GM12878 (cell line): ENCODE data around the gene CLDN24. TPM values are rescaled to one million over a fixed set of nuclear protein-coding genes. Genes with fewer than 3 reads are reported as not detected.
A peak's percentile ranks its signal among the peaks of the same experiment; 100 is the strongest.

ENCODE experiments used
- ATAC-seq: fragments of 200-7000 bp; cut with Tn5 transposase; 3 replicates; pipeline ENCODE4 v1.9.1; 2020; ENCODE audit warnings: mild to moderate bottlenecking, moderate library complexity
- BruUV-seq: library from RNA; stranded (reverse); fragments of 400-500 nt; replicated peaks from 2 replicates; lab custom pipeline; 2021; lab: Mats Ljungman, UMichigan
- CTCF ChIA-PET: fragments of 300-600 bp; sonication (Branson Sonifier 250); formaldehyde crosslinking; extraction: SDS; loops from one replicate; lab custom pipeline; 2021; ENCODE audit warnings: inconsistent platforms; lab: Yijun Ruan, JAX
- POLR2A ChIA-PET: fragments of 350-600 bp; formaldehyde crosslinking; extraction: SDS; loops from one replicate; lab custom pipeline; 2021; ENCODE audit warnings: inconsistent platforms; lab: Charles Lee
- RAD21 ChIA-PET: fragments of 300-600 bp; sonication (Branson Sonifier 250); formaldehyde crosslinking; loops from one replicate; lab custom pipeline; 2023; ENCODE audit warnings: antibody characterized with exemption; ENCODE audit not compliant: unreplicated experiment; lab: Charles Lee
- SMC1A ChIA-PET: fragments of 300-600 bp; sonication (Branson Sonifier 250); formaldehyde crosslinking; loops from one replicate; lab custom pipeline; 2023; ENCODE audit not compliant: unreplicated experiment, uncharacterized antibody; lab: Charles Lee
- DNase-seq: peaks from one replicate; pipeline ENCODE4 v3.0.0-alpha.2; 2011; ENCODE audit warnings: low read depth, low spot score
- FAIRE-seq: peaks from 3 replicates; lab custom pipeline; 2011; peaks lifted over from hg19 to GRCh38; lab: Jason Lieb, UNC
- H2AFZ ChIP-seq: 2 replicates; pipeline ENCODE4 v1.6.0; 2011; ENCODE audit warnings: low read depth, low read length, control low read depth; ENCODE audit not compliant: control insufficient read depth
- H3K27ac ChIP-seq: 2 replicates; pipeline ENCODE4 v1.5.1; 2011; ENCODE audit warnings: control low read depth; ENCODE audit not compliant: control insufficient read depth, insufficient read depth
- H3K27me3 ChIP-seq, 2 experiments: replicated peaks in 1 of 2; 2 replicates each; pipeline versions ENCODE4 v1.6.0 to v1.6.1; 2011; ENCODE audit warnings: low read length in 1 of 2; ENCODE audit not compliant: control insufficient read depth in 2 of 2, insufficient read depth in 2 of 2
- H3K36me3 ChIP-seq, 2 experiments: 2 replicates each; pipeline ENCODE4 v1.5.1; 2011; ENCODE audit warnings: low read length in 1 of 2; ENCODE audit not compliant: control insufficient read depth in 2 of 2, insufficient read depth in 2 of 2
- H3K4me1 ChIP-seq: 2 replicates; pipeline ENCODE4 v1.6.1; 2011; ENCODE audit warnings: mild to moderate bottlenecking, low read length, moderate library complexity, mixed read lengths; ENCODE audit not compliant: control insufficient read depth, insufficient read depth
- H3K4me2 ChIP-seq: 2 replicates; pipeline ENCODE4 v1.6.0; 2011; ENCODE audit warnings: control low read depth; ENCODE audit not compliant: control insufficient read depth, insufficient read depth
- H3K4me3 ChIP-seq: fragments of 200-600 bp; sonication (generic); 2 replicates; pipeline ENCODE4 v1.5.1; 2016
- H3K79me2 ChIP-seq: 2 replicates; pipeline ENCODE4 v1.6.0; 2011; ENCODE audit warnings: low read length; ENCODE audit not compliant: control insufficient read depth, insufficient read depth
- H3K9ac ChIP-seq: 2 replicates; pipeline ENCODE4 v1.8.0; 2011; ENCODE audit warnings: low read length, control low read depth, mixed read lengths; ENCODE audit not compliant: control insufficient read depth, insufficient read depth
- H3K9me3 ChIP-seq: replicated peaks from 3 replicates; pipeline ENCODE4 v1.5.1; 2011; ENCODE audit warnings: mild to moderate bottlenecking, low read length; ENCODE audit not compliant: control insufficient read depth, insufficient read depth
- H4K20me1 ChIP-seq: 2 replicates; pipeline ENCODE4 v1.6.0; 2011; ENCODE audit not compliant: control insufficient read depth, insufficient read depth
- BACH1 ChIP-seq: fragments of 450-650 bp; IDR thresholded peaks from 2 replicates; pipeline ENCODE4 v1.6.1; 2017; ENCODE audit warnings: mild to moderate bottlenecking, borderline replicate concordance
- E2F8 ChIP-seq: fragments of 450-650 bp; IDR thresholded peaks from 2 replicates; pipeline ENCODE4 v1.6.1; 2018; ENCODE audit warnings: mild to moderate bottlenecking, low read depth, moderate library complexity; ENCODE audit not compliant: partially characterized antibody
- FOXK2 ChIP-seq: fragments of 450-650 bp; IDR thresholded peaks from 2 replicates; pipeline ENCODE4 v1.6.1; 2017; ENCODE audit warnings: mild to moderate bottlenecking, moderate library complexity
- NR2F1 ChIP-seq: fragments of 450-650 bp; conservative IDR thresholded peaks from 2 replicates; pipeline ENCODE4 v1.6.1; 2017; ENCODE audit warnings: mild to moderate bottlenecking
- RBBP5 ChIP-seq: fragments of 200-600 bp; sonication (generic); conservative IDR thresholded peaks from 2 replicates; pipeline ENCODE4 v1.6.1; 2016
- SRF ChIP-seq, 2 experiments: IDR thresholded peaks; 2 replicates each; pipeline ENCODE4 v1.6.1; 2011; ENCODE audit warnings: low read depth in 2 of 2, low read length in 2 of 2, mild to moderate bottlenecking in 1 of 2, moderate library complexity in 1 of 2
- STAT1 ChIP-seq: fragments of 450-650 bp; conservative IDR thresholded peaks from 2 replicates; pipeline ENCODE4 v1.6.1; 2014; ENCODE audit warnings: antibody characterized with exemption, mild to moderate bottlenecking
- TCF3 ChIP-seq: IDR thresholded peaks from 2 replicates; pipeline ENCODE4 v1.6.1; 2012; ENCODE audit warnings: low read depth, mild to moderate bottlenecking, low read length, borderline replicate concordance; ENCODE audit not compliant: insufficient read depth
- YY1 ChIP-seq: IDR thresholded peaks from 2 replicates; pipeline ENCODE4 v1.6.1; 2011; ENCODE audit warnings: low read depth, mild to moderate bottlenecking, low read length
- ZNF207 ChIP-seq: fragments of 450-650 bp; IDR thresholded peaks from 2 replicates; pipeline ENCODE4 v1.6.1; 2014; ENCODE audit warnings: antibody characterized with exemption, mild to moderate bottlenecking, borderline replicate concordance
- ZNF592 ChIP-seq: fragments of 450-650 bp; IDR thresholded peaks from 2 replicates; pipeline ENCODE4 v1.6.1; 2017; ENCODE audit warnings: mild to moderate bottlenecking, moderate library complexity
- WGBS: methylation state at CpG from one replicate; pipeline ENCODE4 v1.1.6; 2016; ENCODE audit warnings: low lambda C conversion rate; ENCODE audit not compliant: insufficient replicate concordance, insufficient coverage; ENCODE audit errors: missing lambda C conversion rate; 5-methylcytosine and 5-hydroxymethylcytosine counted together
- in situ Hi-C: fragments of 300-500 bp; cut with MboI; formaldehyde crosslinking; loops from 9 replicates; pipeline ENCODE4 v1.14.3; 2018; ENCODE audit warnings: mixed read lengths
- intact Hi-C: fragments of 100-400 bp; cut with micrococcal nuclease; formaldehyde crosslinking; loops from one replicate; pipeline ENCODE4 v1.14.2; 2022; ENCODE audit not compliant: unreplicated experiment
- polyA plus RNA-seq, 11 experiments: library from polyadenylated mRNA; depleted of rRNA in 4 of 11; unstranded in 6 of 11; stranded (reverse) in 5 of 11; fragments of >200 nt; fragmentation: Nextera tagmentation in 4 of 11; fragmentation: Illumina TruSeq in 1 of 11; extraction: Ambion mirVana in 4 of 11; extraction: Trizol in 1 of 11; gene quantifications; 1 replicate in 1 of 11; 2 replicates in 10 of 11; pipeline versions ENCODE4 v1.2.1 to v1.2.3, GENCODE V29; 2011 to 2016; ENCODE audit warnings: inconsistent platforms in 2 of 11, missing spikeins in 2 of 11, low read depth in 1 of 11
- total RNA-seq, 4 experiments: library from RNA; depleted of rRNA in 3 of 4; stranded (reverse); fragments of >200 nt in 3 of 4; fragmentation: Illumina TruSeq in 1 of 4; extraction: Trizol in 1 of 4; gene quantifications; 2 replicates each; pipeline versions ENCODE4 v1.2.1 to v1.2.3, GENCODE V29; 2013 to 2021

Gene CLDN24
- total and polyA plus RNA-seq, 10 of the 15 experiments (the other 5 are each of a cell fraction or from before 2014, with no cell fraction given): not detected

- Histone ChIP-seq H3K79me2 (no peaks in the 10 kb centered on the region), H3K9me3 (no peaks in the 10 kb centered on the region), H3K9ac (no peak overlapping the region), H4K20me1 (no peaks in the 10 kb centered on the region), H3K27me3 (no peaks in the 10 kb centered on the region), H3K4me2 (no peak overlapping the region), H3K4me3 (no peak overlapping the region), H3K27ac (no peak overlapping the region), H3K36me3 (no peaks in the 10 kb centered on the region), H2AFZ (no peak overlapping the region), H3K4me1 (no peaks in the 10 kb centered on the region)
- FAIRE-seq (no peak), DNase-seq (no peak), ATAC-seq (peak; percentile 58)
- ChIA-PET POLR2A (interaction anchor here (0.9 kb wide), 1 partner anchor 16 kb away, joined by 3 read pairs; no protein-coding TSS in a partner anchor), CTCF (interaction anchor here (0.7 to 1.5 kb wide), 4 partner anchors 17 to 120 kb away, joined by 3 to 5 read pairs (median 4); no protein-coding TSS in a partner anchor), RAD21 (interaction anchor here (1.0 to 1.8 kb wide), 3 partner anchors 11 to 30 kb away, joined by 4 to 7 read pairs (median 5); no protein-coding TSS in a partner anchor), SMC1A (interaction anchor here (0.9 to 1.5 kb wide), 5 partner anchors 13 to 110 kb away, joined by 3 to 4 read pairs (median 3); no protein-coding TSS in a partner anchor)
- TF ChIP-seq FOXK2 (no peak), ZNF207 (no peak), BACH1 (no peak), TCF3 (no peak), E2F8 (no peak), ZNF592 (no peak), SRF (IDR thresholded peaks at IDR 0.05; ENCODE audit: low read depth in 2 of 2, low read length in 2 of 2) (no peak), NR2F1 (no peak), RBBP5 (no peak), STAT1 (no peak), YY1 (no peak)
- in situ Hi-C loops: no loop called here
- intact Hi-C loops: loop anchor here (10.0 kb wide), 1 partner anchor 218 kb away; the partner anchor contains the start of gene ING2
- no TSS peak for BruUV-seq
- WGBS: 54% methylated on average over 11 of the region's 11 CpGs
Observed at GRCh38 chr4:183286590-183287308, 35.5 kb downstream of the CLDN24 start.
